HG03378 (cell line): ENCODE results near the gene GOLGA2.
"Not testable (repeated sequence)": the region's sequence is repeated elsewhere in the genome, so short reads cannot be mapped to it uniquely, and the experiment has no call there.

Experiments
- ATAC-seq: cut with Tn5 transposase; IDR thresholded peaks from one replicate; pipeline ENCODE4 v1.9.1; 2021; ENCODE audit warnings: mild to moderate bottlenecking, moderate library complexity; ENCODE audit not compliant: unreplicated experiment

The GOLGA2 gene

GRCh38 chr9:128244091-128244836 is 31.5 kb downstream of the GOLGA2 start:
- ATAC-seq = no peak

GRCh38 chr9:128243215-128244018 is 32.4 kb downstream of the GOLGA2 start:
- no peak for ATAC-seq

GRCh38 chr9:128242828-128243214 is 33.0 kb downstream of the GOLGA2 start:
- ATAC-seq = no peak

GRCh38 chr9:128242124-128242523 is 33.7 kb downstream of the GOLGA2 start:
- no peak for ATAC-seq

- ATAC-seq = no peak
Observed at GRCh38 chr9:128233817-128234406, 41.9 kb downstream of the GOLGA2 start.

- no peak for ATAC-seq
Observed at GRCh38 chr9:128232528-128233428, 43.0 kb downstream of the GOLGA2 start.

- no peak for ATAC-seq
Observed at GRCh38 chr9:128231638-128232527, 43.9 kb downstream of the GOLGA2 start.

- not testable (repeated sequence) for ATAC-seq
Observed at GRCh38 chr9:128230897-128231296, 44.9 kb downstream of the GOLGA2 start.

GRCh38 chr9:128226412-128226801 is 49.4 kb downstream of the GOLGA2 start:
- ATAC-seq = no peak

- no peak for ATAC-seq
Observed at GRCh38 chr9:128225770-128226411, 49.9 kb downstream of the GOLGA2 start.

- no peak for ATAC-seq
Observed at GRCh38 chr9:128224877-128225276, 50.9 kb downstream of the GOLGA2 start.

- ATAC-seq = no peak
Observed at GRCh38 chr9:128222880-128223670, 52.7 kb downstream of the GOLGA2 start.

GRCh38 chr9:128222026-128222425 is 53.8 kb downstream of the GOLGA2 start:
- no peak for ATAC-seq

GRCh38 chr9:128219831-128220230 is 56.0 kb downstream of the GOLGA2 start:
- ATAC-seq = no peak

- peak; percentile 80 for ATAC-seq
Observed at GRCh38 chr9:128218518-128219389, 57.1 kb downstream of the GOLGA2 start.

- no peak for ATAC-seq
Observed at GRCh38 chr9:128218172-128218517, 57.7 kb downstream of the GOLGA2 start.

- ATAC-seq = no peak
Observed at GRCh38 chr9:128216781-128217553, 58.8 kb downstream of the GOLGA2 start.
